Inferior parietal cortex (tissue), 1 donor: ENCODE data around the gene CPEB1.

ENCODE experiments used
- DNase-seq: peaks from one replicate; pipeline ENCODE4 v3.0.0-alpha.2; 2016; ENCODE audit errors: extremely low spot score

Gene CPEB1

DNA sequence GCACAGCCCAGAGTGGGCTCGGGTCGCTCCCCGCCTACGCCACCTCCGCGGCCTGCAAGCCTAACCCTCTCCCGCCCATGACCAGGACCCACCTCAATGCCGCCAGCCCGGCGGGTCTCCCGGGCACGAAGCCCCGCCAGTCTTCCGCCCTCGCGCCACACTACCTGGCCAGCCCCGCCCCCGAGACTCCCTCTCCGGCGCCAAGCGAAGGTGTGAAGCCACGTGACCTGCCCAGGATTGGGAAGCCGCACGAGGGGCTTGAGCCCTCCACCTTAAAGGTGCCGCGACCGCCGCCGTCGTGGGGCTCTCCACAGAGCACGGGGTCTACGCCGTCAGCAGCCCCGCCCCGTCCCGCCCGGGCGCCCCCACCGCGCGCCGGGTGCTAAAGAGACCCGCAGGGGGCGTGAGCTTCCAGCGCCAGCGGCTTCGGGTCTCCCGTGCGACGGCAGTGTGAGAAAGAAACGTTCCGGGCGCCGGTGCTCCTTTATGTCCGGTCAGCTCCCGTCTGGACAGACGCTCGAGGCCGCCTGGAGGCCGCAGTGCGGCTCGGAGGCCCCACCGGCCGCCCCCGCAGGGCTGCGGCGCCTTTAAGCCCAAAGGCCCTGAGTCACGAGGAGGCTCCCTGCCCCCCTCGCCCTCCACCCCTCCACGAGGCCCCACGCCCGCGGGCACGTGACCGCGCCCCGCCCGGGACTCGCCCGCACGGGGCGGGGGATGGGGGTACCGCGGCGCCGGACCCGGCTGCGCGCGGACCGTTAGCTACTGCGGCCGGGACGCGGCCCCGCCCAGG lies at the start of gene CPEB1:
Gene CPEB1 (minus strand): TSS at position 319 of the 790 bp plus-strand sequence. CDS start 18,904 bp downstream, outside the sequence.
- peak; percentile 69 for DNase-seq

- no peak for DNase-seq
Observed at GRCh38 chr15:82692171-82692570, 45.0 kb upstream of the CPEB1 start.

GRCh38 chr15:82689147-82689546 lies 42.0 kb upstream of the CPEB1 start:
- DNase-seq = no peak

GRCh38 chr15:82688691-82689090 lies 41.5 kb upstream of the CPEB1 start:
- no peak for DNase-seq

GRCh38 chr15:82681371-82681770 lies 34.2 kb upstream of the CPEB1 start:
- DNase-seq = no peak

- no peak for DNase-seq
Observed at GRCh38 chr15:82680200-82681102, 33.3 kb upstream of the CPEB1 start.

GRCh38 chr15:82679626-82680199 lies 32.5 kb upstream of the CPEB1 start:
- DNase-seq = no peak

DNA sequence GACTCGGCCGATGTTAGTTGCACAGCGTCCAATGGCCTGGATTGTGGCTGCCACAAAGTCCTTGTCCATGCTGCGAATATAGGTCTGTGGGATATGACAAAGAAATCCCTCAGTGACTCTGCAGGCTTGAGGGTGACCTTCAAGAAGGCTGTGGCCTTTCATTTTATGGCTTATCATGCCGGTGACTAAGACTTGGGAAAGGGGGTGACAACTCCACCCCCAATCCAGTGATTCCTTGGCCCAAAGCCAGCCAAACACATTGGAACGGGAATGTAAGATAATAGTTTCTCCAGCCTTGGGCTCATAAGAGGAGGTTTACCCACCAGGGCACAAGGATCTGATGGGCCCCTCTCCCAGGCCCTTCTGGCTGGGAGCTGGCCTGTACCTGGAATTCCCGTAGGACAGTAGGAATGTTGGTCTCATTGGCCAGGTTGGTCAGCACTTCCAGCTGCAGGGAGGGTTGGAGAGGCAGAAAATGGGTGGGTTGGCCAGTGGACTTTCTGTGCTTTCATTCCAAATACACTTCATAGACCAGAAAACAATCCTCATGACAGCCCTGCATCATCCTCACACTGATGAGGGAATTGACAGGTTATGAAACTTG lies 30.7 kb upstream of the CPEB1 start:
- DNase-seq = no peak

GRCh38 chr15:82674873-82675272 lies 27.7 kb upstream of the CPEB1 start:
- no peak for DNase-seq

DNA sequence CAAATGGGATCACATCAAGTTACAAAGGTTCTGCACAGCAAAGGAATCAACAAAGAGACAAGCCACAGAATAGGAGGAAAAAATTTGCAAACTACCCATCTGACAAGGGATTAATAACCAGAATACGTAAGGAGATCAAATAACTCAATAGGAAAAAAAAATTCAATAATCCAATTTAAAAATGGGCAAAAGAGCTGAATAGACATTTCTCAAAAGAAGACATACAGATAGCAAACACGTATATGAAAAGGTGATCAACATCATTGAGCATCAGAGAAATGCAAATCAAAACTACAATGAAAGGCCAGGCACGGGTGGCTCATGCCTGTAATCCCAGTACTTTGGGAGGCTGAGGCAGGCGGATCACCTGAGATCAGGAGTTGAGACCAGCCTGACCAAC lies 23.5 kb upstream of the CPEB1 start:
- no peak for DNase-seq

DNA sequence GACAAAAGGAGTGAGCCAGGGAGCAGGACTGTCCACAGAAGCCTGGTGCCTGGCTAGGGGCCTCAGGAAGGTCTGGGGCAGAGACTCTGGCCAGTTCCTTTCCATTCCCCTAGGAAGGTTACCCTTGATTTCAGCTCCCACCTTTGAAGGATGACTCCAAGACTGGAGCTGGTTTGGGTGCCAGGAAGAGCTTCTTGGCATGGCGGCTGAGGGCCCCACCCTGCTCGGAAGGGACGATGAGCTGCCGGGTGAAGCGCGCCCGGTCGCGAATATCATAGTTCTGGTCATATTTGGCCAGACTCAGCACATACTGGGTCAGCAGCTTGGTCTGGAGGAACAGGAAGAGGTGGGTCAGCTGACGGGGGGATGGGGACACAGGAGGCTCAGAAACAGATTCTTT lies 19.4 kb upstream of the CPEB1 start:
- DNase-seq = no peak

DNA sequence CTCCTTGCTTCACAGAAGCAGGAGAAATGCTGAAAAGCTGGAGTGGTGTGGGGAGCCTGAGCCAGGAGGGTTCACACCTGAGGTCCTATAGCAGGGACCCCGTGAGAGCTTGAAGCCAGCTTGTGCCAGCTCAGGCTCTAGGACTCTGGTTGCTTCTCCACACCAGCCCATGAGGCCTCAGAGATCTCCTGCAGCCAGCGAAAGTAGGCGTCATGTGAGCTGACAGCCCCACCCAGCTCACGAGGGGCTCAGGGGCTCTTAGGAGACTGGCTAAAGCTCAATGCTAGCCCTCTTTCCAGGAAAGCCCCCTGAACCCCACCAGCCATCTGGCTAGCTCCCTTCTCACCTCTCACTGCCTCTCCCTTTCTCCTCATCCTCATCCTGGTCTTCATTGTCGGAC lies 16.9 kb upstream of the CPEB1 start:
- no peak for DNase-seq

GRCh38 chr15:82663186-82663600 lies 16.0 kb upstream of the CPEB1 start:
- no peak for DNase-seq

- DNase-seq = no peak
Observed at GRCh38 chr15:82662641-82663040, 15.5 kb upstream of the CPEB1 start.

DNA sequence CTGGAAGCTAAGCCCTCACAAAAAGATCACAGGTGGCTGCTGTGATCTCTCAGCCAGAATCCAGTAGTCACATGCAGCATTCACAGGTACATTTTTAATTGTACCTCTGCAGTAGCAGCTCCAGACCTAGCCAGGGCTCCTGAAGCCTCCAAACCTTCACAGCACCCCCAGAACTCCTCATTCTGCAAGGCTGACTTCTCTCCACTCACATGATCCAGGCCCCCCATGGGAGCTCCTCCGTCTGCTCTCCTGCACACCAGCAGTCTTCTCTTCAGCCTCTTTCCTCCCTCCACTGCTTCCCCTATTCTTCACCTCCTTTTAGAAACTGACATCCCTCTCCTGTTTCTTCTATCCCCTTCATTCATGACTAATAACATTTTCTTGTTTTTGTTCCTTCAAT lies 13.2 kb upstream of the CPEB1 start:
- peak; percentile 17 for DNase-seq

DNA sequence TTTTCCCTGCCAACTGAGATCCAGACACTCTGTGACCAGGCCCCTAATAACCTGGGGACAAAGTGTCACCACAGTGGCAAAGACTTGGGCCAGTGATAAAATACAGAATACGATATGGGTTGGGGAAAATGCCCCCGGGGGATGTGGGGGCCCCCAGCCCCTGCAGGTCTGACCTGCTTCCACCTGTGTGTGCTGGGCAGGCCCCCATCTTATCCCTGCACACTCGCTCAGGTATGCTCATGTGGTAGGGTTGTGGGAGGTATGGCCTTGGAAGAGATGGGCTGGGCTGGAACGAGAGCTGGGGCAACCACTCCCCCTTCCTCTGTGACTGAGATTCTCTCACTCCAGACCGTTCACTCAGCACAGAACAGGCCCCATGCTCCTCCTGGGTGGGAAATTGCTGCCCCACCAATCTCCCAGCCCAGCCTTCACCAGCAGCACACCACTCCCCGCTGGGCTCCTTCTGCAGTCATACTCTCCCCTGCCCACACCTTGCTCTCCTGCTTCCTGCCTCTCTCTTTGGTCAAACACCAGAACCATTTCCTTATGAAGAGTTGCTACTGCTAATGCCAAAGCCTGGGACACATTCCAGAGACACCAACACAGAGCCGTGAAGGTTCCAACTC lies 9.6 kb upstream of the CPEB1 start:
- no peak for DNase-seq

- DNase-seq = no peak
Observed at GRCh38 chr15:82655606-82656005, 8.4 kb upstream of the CPEB1 start.

- DNase-seq = no peak
Observed at GRCh38 chr15:82653483-82654168, 6.5 kb upstream of the CPEB1 start.

DNA sequence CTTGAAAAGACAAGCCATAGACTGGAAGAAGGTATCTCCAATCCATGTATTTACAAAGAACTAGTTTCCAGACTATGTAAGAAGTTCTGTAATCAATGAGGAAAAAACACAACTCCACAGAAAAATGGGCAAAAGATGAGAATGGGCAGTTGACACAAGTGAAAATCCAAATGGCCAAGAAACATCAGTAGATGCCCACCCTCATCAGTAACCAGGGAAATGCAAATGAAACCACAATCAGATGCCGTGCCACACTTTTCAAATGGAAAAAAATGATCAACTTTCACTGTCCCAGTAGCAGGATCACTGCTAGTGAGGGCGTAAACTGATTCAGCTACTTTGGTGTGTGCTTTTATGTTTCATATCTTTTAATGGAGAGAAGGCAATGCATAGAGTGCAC lies 4.5 kb upstream of the CPEB1 start:
- DNase-seq = no peak

DNA sequence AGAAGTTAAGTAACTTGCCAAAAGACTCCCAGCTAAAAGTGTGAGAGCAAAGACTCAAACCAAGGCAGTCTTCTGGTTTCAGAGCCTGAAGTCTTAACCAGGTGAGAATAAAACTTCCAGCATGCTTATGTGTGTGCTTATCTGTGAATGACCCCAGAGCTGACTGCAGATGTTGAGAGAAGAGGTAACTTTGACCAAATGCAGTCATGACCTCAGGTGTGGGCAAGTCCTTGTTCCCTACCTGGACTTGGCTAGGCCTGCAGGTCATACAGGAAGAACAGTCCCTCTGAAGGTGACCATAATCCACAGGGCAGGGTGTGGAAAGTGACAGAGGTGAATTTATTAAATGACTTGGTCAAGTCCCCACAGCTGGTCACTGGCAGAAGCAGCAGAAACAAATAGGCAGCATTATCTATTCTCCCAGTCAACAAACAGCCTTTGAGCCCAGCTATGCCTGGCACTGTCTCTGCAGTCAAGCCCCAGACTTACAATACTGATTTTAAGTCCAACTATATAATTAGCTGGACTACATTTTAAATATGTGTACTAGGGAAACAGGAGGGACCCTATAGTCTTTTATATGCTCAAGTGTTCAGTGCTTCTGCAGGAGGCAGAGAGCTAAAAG lies 3.0 kb upstream of the CPEB1 start:
- DNase-seq = peak; percentile 47
